DOHH2 (cell line): ENCODE measurements around the gene FAM168B.

Experiments
- EZH2phosphoT487 ChIP-seq: fragments of 200-600 bp; sonication (generic); IDR thresholded peaks from 2 replicates; pipeline ENCODE4 v1.6.1; 2017; ENCODE audit warnings: borderline replicate concordance, mild to moderate bottlenecking, antibody characterized with exemption, low read length, moderate library complexity, mixed read lengths
- TF ChIP-seq, protein P1 (sequence below): fragments of 200-600 bp; sonication (generic); IDR thresholded peaks from one replicate; pipeline ENCODE4 v1.5.1; 2014; ENCODE audit warnings: antibody characterized with exemption, mild to moderate bottlenecking, low read depth, low read length; ENCODE audit not compliant: poor library complexity, severe bottlenecking

DNA sequence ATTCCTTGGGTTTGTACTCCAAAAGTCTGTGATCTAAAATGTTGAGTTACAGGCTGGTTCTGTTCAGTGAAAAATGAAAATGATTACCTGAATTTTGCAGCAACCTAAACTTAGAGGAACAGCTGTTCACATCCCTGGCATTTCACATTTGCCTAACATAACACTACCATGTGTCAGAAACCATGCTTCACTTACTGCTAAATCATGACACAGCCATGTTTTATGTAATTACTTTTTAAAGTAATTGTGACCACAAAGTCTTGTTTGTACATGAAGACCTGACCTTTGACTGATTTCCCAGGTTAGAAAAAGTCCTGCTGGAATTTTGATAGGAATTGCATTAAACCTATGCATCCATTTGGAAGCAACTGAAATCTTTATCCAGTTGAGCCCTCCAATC, 79.1 kb downstream of the FAM168B start:
- TF ChIP-seq, protein P1, sequence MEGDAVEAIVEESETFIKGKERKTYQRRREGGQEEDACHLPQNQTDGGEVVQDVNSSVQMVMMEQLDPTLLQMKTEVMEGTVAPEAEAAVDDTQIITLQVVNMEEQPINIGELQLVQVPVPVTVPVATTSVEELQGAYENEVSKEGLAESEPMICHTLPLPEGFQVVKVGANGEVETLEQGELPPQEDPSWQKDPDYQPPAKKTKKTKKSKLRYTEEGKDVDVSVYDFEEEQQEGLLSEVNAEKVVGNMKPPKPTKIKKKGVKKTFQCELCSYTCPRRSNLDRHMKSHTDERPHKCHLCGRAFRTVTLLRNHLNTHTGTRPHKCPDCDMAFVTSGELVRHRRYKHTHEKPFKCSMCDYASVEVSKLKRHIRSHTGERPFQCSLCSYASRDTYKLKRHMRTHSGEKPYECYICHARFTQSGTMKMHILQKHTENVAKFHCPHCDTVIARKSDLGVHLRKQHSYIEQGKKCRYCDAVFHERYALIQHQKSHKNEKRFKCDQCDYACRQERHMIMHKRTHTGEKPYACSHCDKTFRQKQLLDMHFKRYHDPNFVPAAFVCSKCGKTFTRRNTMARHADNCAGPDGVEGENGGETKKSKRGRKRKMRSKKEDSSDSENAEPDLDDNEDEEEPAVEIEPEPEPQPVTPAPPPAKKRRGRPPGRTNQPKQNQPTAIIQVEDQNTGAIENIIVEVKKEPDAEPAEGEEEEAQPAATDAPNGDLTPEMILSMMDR, result no peak
- no peak for TF ChIP-seq EZH2phosphoT487
